Trophoblast cell (in vitro differentiated cells and primary cell): ENCODE data around the gene GALNT7.
A peak's percentile ranks its signal among the peaks of the same experiment; 100 is the strongest.

ENCODE experiments used
- DNase-seq, 2 donors: peaks; one replicate each; pipeline ENCODE4 v3.0.0-alpha.2; 2016
- H2AFZ ChIP-seq: 2 replicates; pipeline ENCODE4 v1.6.1; 2013; ENCODE audit warnings: low read length, moderate library complexity, mild to moderate bottlenecking; ENCODE audit not compliant: insufficient read depth, poor library complexity
- H2AK5ac ChIP-seq: 2 replicates; pipeline ENCODE4 v1.6.1; 2013; ENCODE audit warnings: mild to moderate bottlenecking, low read length
- H2BK120ac ChIP-seq: 2 replicates; pipeline ENCODE4 v1.6.1; 2013; ENCODE audit warnings: low read length, mild to moderate bottlenecking, moderate library complexity; ENCODE audit not compliant: insufficient read depth, poor library complexity
- H2BK12ac ChIP-seq: 2 replicates; pipeline ENCODE4 v1.6.1; 2013; ENCODE audit warnings: mild to moderate bottlenecking, low read length, moderate library complexity
- H2BK5ac ChIP-seq: 2 replicates; pipeline ENCODE4 v1.6.1; 2013; ENCODE audit warnings: low read length, low read depth, moderate library complexity, mild to moderate bottlenecking; ENCODE audit not compliant: poor library complexity
- H3K14ac ChIP-seq: 2 replicates; pipeline ENCODE4 v1.6.1; 2013; ENCODE audit warnings: mild to moderate bottlenecking, low read length
- H3K18ac ChIP-seq: 2 replicates; pipeline ENCODE4 v1.6.1; 2013; ENCODE audit warnings: mild to moderate bottlenecking, low read length
- H3K23ac ChIP-seq: 2 replicates; pipeline ENCODE4 v1.6.1; 2013; ENCODE audit warnings: low read length
- H3K27ac ChIP-seq: 2 replicates; pipeline ENCODE4 v1.5.1; 2013; ENCODE audit warnings: low read depth, mild to moderate bottlenecking, inconsistent platforms, low read length, moderate library complexity
- H3K27me3 ChIP-seq: 2 replicates; pipeline ENCODE4 v1.6.1; 2013; ENCODE audit warnings: inconsistent platforms, mild to moderate bottlenecking, low read length, moderate library complexity; ENCODE audit not compliant: insufficient read depth
- H3K36me3 ChIP-seq, 2 experiments: 1 replicate in 1 of 2; 2 replicates in 1 of 2; pipeline ENCODE4 v1.6.1; 2013; ENCODE audit warnings: low read length in 2 of 2, mild to moderate bottlenecking in 2 of 2, moderate library complexity in 1 of 2; ENCODE audit not compliant: insufficient read depth in 2 of 2, control insufficient read depth in 1 of 2
- H3K4ac ChIP-seq: 2 replicates; pipeline ENCODE4 v1.6.1; 2013; ENCODE audit warnings: low read depth, mild to moderate bottlenecking, low read length, moderate library complexity
- H3K4me1 ChIP-seq, 2 experiments: 1 replicate in 1 of 2; 2 replicates in 1 of 2; pipeline ENCODE4 v1.6.1; 2013; ENCODE audit warnings: low read length in 2 of 2, mild to moderate bottlenecking in 2 of 2, moderate library complexity in 1 of 2; ENCODE audit not compliant: insufficient read depth in 2 of 2, control insufficient read depth in 1 of 2
- H3K4me2 ChIP-seq: 2 replicates; pipeline ENCODE4 v1.6.1; 2013; ENCODE audit warnings: inconsistent platforms, mild to moderate bottlenecking, low read length, moderate library complexity
- H3K4me3 ChIP-seq: 2 replicates; pipeline ENCODE4 v1.5.1; 2013; ENCODE audit warnings: mild to moderate bottlenecking, low read depth, low read length, inconsistent platforms
- H3K79me1 ChIP-seq: one replicate; pipeline ENCODE4 v1.6.1; 2013; ENCODE audit warnings: low read length
- H3K79me2 ChIP-seq: 2 replicates; pipeline ENCODE4 v1.6.1; 2013; ENCODE audit warnings: low read length, mild to moderate bottlenecking; ENCODE audit not compliant: control insufficient read depth, insufficient read depth, poor library complexity
- H3K9ac ChIP-seq: 2 replicates; pipeline ENCODE4 v1.6.1; 2013; ENCODE audit warnings: mild to moderate bottlenecking, low read length
- H3K9me3 ChIP-seq: 2 replicates; pipeline ENCODE4 v1.6.1; 2013; ENCODE audit warnings: low read depth, mild to moderate bottlenecking, control low read depth, inconsistent platforms, low read length; ENCODE audit not compliant: insufficient read depth
- H4K12ac ChIP-seq: 2 replicates; pipeline ENCODE4 v1.6.1; 2013; ENCODE audit warnings: low read depth, mild to moderate bottlenecking, low read length, moderate library complexity
- H4K8ac ChIP-seq: 2 replicates; pipeline ENCODE4 v1.6.1; 2013; ENCODE audit warnings: low read depth, mild to moderate bottlenecking, low read length, moderate library complexity
- H4K91ac ChIP-seq: one replicate; pipeline ENCODE4 v1.6.1; 2013; ENCODE audit warnings: low read depth, mild to moderate bottlenecking, low read length, moderate library complexity
- WGBS: extraction: QIAGEN DNeasy Blood & Tissue Kit; methylation state at CpG from one replicate; pipeline ENCODE4 v1.1.7; 2013; ENCODE audit warnings: missing lambda C conversion rate; ENCODE audit not compliant: insufficient read length, insufficient coverage; ENCODE audit errors: extremely low coverage; 5-methylcytosine and 5-hydroxymethylcytosine counted together

Gene GALNT7

GRCh38 chr4:173124209-173124865 is 44.3 kb upstream of the GALNT7 start:
- peaks cover 0 to 3% of the 10 kb centered on the region in 2 experiments for H3K4me1 ChIP-seq
- H3K79me1 ChIP-seq, result no peaks in the 10 kb centered on the region
- H3K4me3 ChIP-seq, result no peak overlapping the region
- H2BK5ac ChIP-seq, result no peak overlapping the region
- H4K8ac ChIP-seq, result no peak overlapping the region
- WGBS, result no CpG with 5 or more reads among the region's 7 CpGs
- no peak overlapping the region for H2AK5ac ChIP-seq
- no peak overlapping the region for H4K12ac ChIP-seq
- no peaks in the 10 kb centered on the region for H3K36me3 ChIP-seq
- no peaks in the 10 kb centered on the region for H3K9me3 ChIP-seq
- H2BK120ac ChIP-seq, result no peak overlapping the region
- no peak overlapping the region for H3K27ac ChIP-seq
- H2AFZ ChIP-seq, result no peak overlapping the region
- H2BK12ac ChIP-seq, result no peak overlapping the region
- H3K14ac ChIP-seq, result no peak overlapping the region
- no peak overlapping the region for H3K9ac ChIP-seq
- no peak for DNase-seq
- no peak overlapping the region for H3K18ac ChIP-seq
- H3K23ac ChIP-seq, result no peak overlapping the region
- no peaks in the 10 kb centered on the region for H3K79me2 ChIP-seq
- no peak overlapping the region for H4K91ac ChIP-seq
- H3K4me2 ChIP-seq, result no peak overlapping the region
- H3K4ac ChIP-seq, result no peak overlapping the region
- H3K27me3 ChIP-seq, result no peaks in the 10 kb centered on the region

- Histone ChIP-seq H3K4me3 (no peak overlapping the region), H4K12ac (no peak overlapping the region), H3K4me1 (peaks cover 0 to 3% of the 10 kb centered on the region in 2 experiments), H3K9me3 (no peaks in the 10 kb centered on the region), H3K23ac (no peak overlapping the region), H3K36me3 (no peaks in the 10 kb centered on the region), H2BK120ac (no peak overlapping the region), H3K79me1 (no peaks in the 10 kb centered on the region), H3K79me2 (no peaks in the 10 kb centered on the region), H2AK5ac (no peak overlapping the region), H3K18ac (no peak overlapping the region), H4K91ac (no peak overlapping the region), H4K8ac (no peak overlapping the region), H3K27me3 (no peaks in the 10 kb centered on the region), H2BK12ac (no peak overlapping the region), H3K4ac (no peak overlapping the region), H2BK5ac (no peak overlapping the region), H2AFZ (no peak overlapping the region), H3K27ac (no peak overlapping the region), H3K14ac (no peak overlapping the region), H3K4me2 (no peak overlapping the region), H3K9ac (no peak overlapping the region)
- WGBS, result no CpG with 5 or more reads among the region's 4 CpGs
- peak; percentile 27 to 87 for DNase-seq
Observed at GRCh38 chr4:173125216-173125812, 43.3 kb upstream of the GALNT7 start.

- Histone ChIP-seq H3K9me3 (no peaks in the 10 kb centered on the region), H2BK120ac (no peak overlapping the region), H3K18ac (no peak overlapping the region), H3K4me1 (no peaks in the 10 kb centered on the region), H3K79me1 (no peaks in the 10 kb centered on the region), H2AFZ (no peak overlapping the region), H3K4me3 (no peak overlapping the region), H3K4me2 (no peak overlapping the region), H3K14ac (no peak overlapping the region), H3K36me3 (no peaks in the 10 kb centered on the region), H2AK5ac (no peak overlapping the region), H3K23ac (no peak overlapping the region), H3K9ac (no peak overlapping the region), H4K91ac (no peak overlapping the region), H3K27me3 (no peaks in the 10 kb centered on the region), H3K4ac (no peak overlapping the region), H2BK5ac (no peak overlapping the region), H4K8ac (no peak overlapping the region), H4K12ac (no peak overlapping the region), H3K79me2 (no peaks in the 10 kb centered on the region), H3K27ac (no peak overlapping the region), H2BK12ac (no peak overlapping the region)
- no peak for DNase-seq
- WGBS, result no CpG with 5 or more reads among the region's 6 CpGs
Observed at GRCh38 chr4:173128199-173128890, 40.3 kb upstream of the GALNT7 start.

- no peak overlapping the region for H2BK12ac ChIP-seq
- H3K4ac ChIP-seq, result no peak overlapping the region
- H3K27me3 ChIP-seq, result no peaks in the 10 kb centered on the region
- H2AFZ ChIP-seq, result no peak overlapping the region
- H3K4me1 ChIP-seq, result no peaks in the 10 kb centered on the region
- H3K79me2 ChIP-seq, result no peaks in the 10 kb centered on the region
- no peak overlapping the region for H2BK5ac ChIP-seq
- H4K12ac ChIP-seq, result no peak overlapping the region
- H3K14ac ChIP-seq, result no peak overlapping the region
- DNase-seq, result no peak
- H3K4me3 ChIP-seq, result no peak overlapping the region
- H3K9me3 ChIP-seq, result no peaks in the 10 kb centered on the region
- H2AK5ac ChIP-seq, result no peak overlapping the region
- H3K36me3 ChIP-seq, result no peaks in the 10 kb centered on the region
- no peak overlapping the region for H2BK120ac ChIP-seq
- H3K4me2 ChIP-seq, result no peak overlapping the region
- H3K18ac ChIP-seq, result no peak overlapping the region
- H3K79me1 ChIP-seq, result no peaks in the 10 kb centered on the region
- no peak overlapping the region for H3K9ac ChIP-seq
- H4K91ac ChIP-seq, result no peak overlapping the region
- WGBS, result no CpG with 5 or more reads among the region's 5 CpGs
- H3K27ac ChIP-seq, result no peak overlapping the region
- no peak overlapping the region for H4K8ac ChIP-seq
- no peak overlapping the region for H3K23ac ChIP-seq
Observed at GRCh38 chr4:173130687-173131086, 37.9 kb upstream of the GALNT7 start.
